Astrocyte (in vitro differentiated cells and primary cell): ENCODE data around the gene MYCN. TPM values are rescaled to one million over a fixed set of nuclear protein-coding genes. Genes with fewer than 3 reads are reported as not detected.

ENCODE experiments used
- DNase-seq: peaks from one replicate; pipeline ENCODE4 v3.0.0-alpha.2; 2010; ENCODE audit warnings: low read depth
- FAIRE-seq: peaks from 2 replicates; lab custom pipeline; 2011; peaks lifted over from hg19 to GRCh38; lab: Jason Lieb, UNC
- H2AFZ ChIP-seq: 2 replicates; pipeline ENCODE4 v1.6.0; 2012; ENCODE audit warnings: low read depth, low read length, inconsistent platforms
- H3K27ac ChIP-seq: 2 replicates; pipeline ENCODE4 v1.5.1; 2011; ENCODE audit warnings: low read depth, low read length, inconsistent platforms
- H3K27me3 ChIP-seq: 2 replicates; pipeline ENCODE4 v1.6.0; 2011; ENCODE audit warnings: low read length, inconsistent platforms; ENCODE audit not compliant: insufficient read depth
- H3K36me3 ChIP-seq: 2 replicates; pipeline ENCODE4 v1.5.1; 2011; ENCODE audit warnings: low read length, inconsistent platforms; ENCODE audit not compliant: insufficient read depth
- H3K4me1 ChIP-seq: 2 replicates; pipeline ENCODE4 v1.5.1; 2011; ENCODE audit warnings: low read length, inconsistent platforms; ENCODE audit not compliant: insufficient read depth
- H3K4me2 ChIP-seq: 2 replicates; pipeline ENCODE4 v1.6.0; 2012; ENCODE audit warnings: low read length, inconsistent platforms
- H3K4me3 ChIP-seq: 2 replicates; pipeline ENCODE4 v1.5.1; 2011; ENCODE audit warnings: low read depth, mild to moderate bottlenecking, low read length, inconsistent platforms; ENCODE audit not compliant: insufficient read depth
- H3K79me2 ChIP-seq: 2 replicates; pipeline ENCODE4 v1.6.0; 2012; ENCODE audit warnings: mild to moderate bottlenecking, low read length, inconsistent platforms; ENCODE audit not compliant: insufficient read depth
- H3K9ac ChIP-seq: 2 replicates; pipeline ENCODE4 v1.6.0; 2012; ENCODE audit warnings: mild to moderate bottlenecking, low read length, inconsistent platforms
- H3K9me3 ChIP-seq: 2 replicates; pipeline ENCODE4 v1.5.1; 2012; ENCODE audit warnings: low read depth, mild to moderate bottlenecking, low read length, inconsistent platforms; ENCODE audit not compliant: insufficient read depth
- H4K20me1 ChIP-seq: 2 replicates; pipeline ENCODE4 v1.6.0; 2012; ENCODE audit warnings: low read length, inconsistent platforms; ENCODE audit not compliant: insufficient read depth
- H3K27ac Mint-ChIP-seq: one replicate; pipeline ENCODE4 v1.8.0; 2021; ENCODE audit warnings: mild to moderate bottlenecking, mixed read lengths; ENCODE audit not compliant: unreplicated experiment
- H3K27me3 Mint-ChIP-seq: one replicate; pipeline ENCODE4 v1.8.0; 2021; ENCODE audit warnings: low read depth, mixed read lengths; ENCODE audit not compliant: unreplicated experiment
- H3K36me3 Mint-ChIP-seq: one replicate; pipeline ENCODE4 v1.8.0; 2021; ENCODE audit warnings: low read depth, mixed read lengths; ENCODE audit not compliant: unreplicated experiment
- H3K4me1 Mint-ChIP-seq: one replicate; pipeline ENCODE4 v1.8.0; 2021; ENCODE audit warnings: low read depth, mixed read lengths; ENCODE audit not compliant: unreplicated experiment
- H3K4me3 Mint-ChIP-seq: one replicate; pipeline ENCODE4 v1.8.0; 2021; ENCODE audit warnings: mild to moderate bottlenecking, moderate library complexity, mixed read lengths; ENCODE audit not compliant: unreplicated experiment
- H3K9me3 Mint-ChIP-seq: one replicate; pipeline ENCODE4 v1.8.0; 2021; ENCODE audit warnings: mild to moderate bottlenecking, mixed read lengths; ENCODE audit not compliant: unreplicated experiment
- EZH2 ChIP-seq: IDR thresholded peaks from 2 replicates; pipeline ENCODE4 v1.6.1; 2012; ENCODE audit warnings: mild to moderate bottlenecking, low read length, inconsistent platforms; ENCODE audit not compliant: insufficient read depth
- total RNA-seq: library from RNA; stranded (reverse); gene quantifications from 2 replicates; pipeline ENCODE4 v1.2.1, GENCODE V29; 2021
- TF ChIP-seq, protein P1 (sequence below): IDR thresholded peaks from 2 replicates; pipeline ENCODE4 v1.5.1; 2011; ENCODE audit warnings: low read depth, mild to moderate bottlenecking, inconsistent platforms, low read length, moderate library complexity; ENCODE audit not compliant: insufficient read depth

The MYCN gene
- total RNA-seq, 1 donor from 2014 or later: 2.6 TPM

DNA sequence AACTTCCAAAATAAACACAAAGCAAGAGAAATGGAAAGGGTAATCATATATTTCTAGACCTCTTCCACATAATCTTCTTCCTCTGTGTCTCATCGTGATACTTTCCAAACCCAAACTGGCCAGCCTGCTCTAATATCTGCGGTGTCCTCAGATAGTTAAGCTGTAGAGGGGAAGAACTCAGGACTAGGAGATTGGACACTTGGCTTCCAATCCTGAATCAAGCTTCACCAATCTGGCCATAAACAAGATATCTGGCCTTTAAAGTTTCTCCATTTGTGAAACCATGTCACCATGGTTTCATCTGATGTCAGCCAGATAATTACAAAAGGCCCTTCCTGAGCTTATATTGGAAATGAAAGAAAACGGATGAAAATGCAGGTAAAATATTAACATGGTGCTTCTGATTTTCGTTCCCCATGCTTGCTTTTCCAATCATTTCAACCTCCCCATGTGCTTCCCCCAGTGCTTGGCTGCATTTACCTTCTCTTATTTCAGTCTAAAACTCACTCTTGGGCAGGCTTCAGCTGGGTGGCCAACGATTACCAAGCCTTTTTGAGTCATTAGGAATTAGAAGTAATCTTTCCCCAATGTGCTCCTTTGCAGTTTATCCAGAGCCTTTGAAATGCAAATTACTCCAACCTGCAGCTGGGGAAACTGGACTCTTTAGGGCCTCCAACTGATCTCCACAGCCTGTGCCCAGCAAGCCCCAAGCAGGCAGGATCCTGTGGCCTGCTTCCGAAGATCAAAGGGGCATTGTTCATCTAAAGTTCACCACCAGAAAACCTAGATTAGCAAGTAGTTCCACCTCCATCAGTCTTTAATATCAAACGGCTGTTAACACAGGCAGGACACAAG is 44.5 kb upstream of the MYCN start:
- H3K36me3 Mint-ChIP-seq: peaks cover 4% of the 10 kb centered on the region
- Histone ChIP-seq H3K4me3 (no peak overlapping the region), H3K36me3 (no peaks in the 10 kb centered on the region), H3K79me2 (no peaks in the 10 kb centered on the region), H4K20me1 (no peaks in the 10 kb centered on the region), H3K4me2 (no peak overlapping the region), H3K27ac (no peak overlapping the region), H3K9ac (no peak overlapping the region), H3K4me1 (no peaks in the 10 kb centered on the region), H2AFZ (no peak overlapping the region), H3K27me3 (no peaks in the 10 kb centered on the region), H3K9me3 (peaks cover 5% of the 10 kb centered on the region)
- TF ChIP-seq EZH2: no peak
- TF ChIP-seq, protein P1, sequence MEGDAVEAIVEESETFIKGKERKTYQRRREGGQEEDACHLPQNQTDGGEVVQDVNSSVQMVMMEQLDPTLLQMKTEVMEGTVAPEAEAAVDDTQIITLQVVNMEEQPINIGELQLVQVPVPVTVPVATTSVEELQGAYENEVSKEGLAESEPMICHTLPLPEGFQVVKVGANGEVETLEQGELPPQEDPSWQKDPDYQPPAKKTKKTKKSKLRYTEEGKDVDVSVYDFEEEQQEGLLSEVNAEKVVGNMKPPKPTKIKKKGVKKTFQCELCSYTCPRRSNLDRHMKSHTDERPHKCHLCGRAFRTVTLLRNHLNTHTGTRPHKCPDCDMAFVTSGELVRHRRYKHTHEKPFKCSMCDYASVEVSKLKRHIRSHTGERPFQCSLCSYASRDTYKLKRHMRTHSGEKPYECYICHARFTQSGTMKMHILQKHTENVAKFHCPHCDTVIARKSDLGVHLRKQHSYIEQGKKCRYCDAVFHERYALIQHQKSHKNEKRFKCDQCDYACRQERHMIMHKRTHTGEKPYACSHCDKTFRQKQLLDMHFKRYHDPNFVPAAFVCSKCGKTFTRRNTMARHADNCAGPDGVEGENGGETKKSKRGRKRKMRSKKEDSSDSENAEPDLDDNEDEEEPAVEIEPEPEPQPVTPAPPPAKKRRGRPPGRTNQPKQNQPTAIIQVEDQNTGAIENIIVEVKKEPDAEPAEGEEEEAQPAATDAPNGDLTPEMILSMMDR: no peak
- FAIRE-seq: no peak
- no peak for DNase-seq
- no peak overlapping the region for H3K4me3 Mint-ChIP-seq
- peaks cover 11% of the 10 kb centered on the region for H3K9me3 Mint-ChIP-seq
- H3K27ac Mint-ChIP-seq: no peak overlapping the region
- H3K4me1 Mint-ChIP-seq: peaks cover 10% of the 10 kb centered on the region
- peaks cover 4% of the 10 kb centered on the region for H3K27me3 Mint-ChIP-seq

DNA sequence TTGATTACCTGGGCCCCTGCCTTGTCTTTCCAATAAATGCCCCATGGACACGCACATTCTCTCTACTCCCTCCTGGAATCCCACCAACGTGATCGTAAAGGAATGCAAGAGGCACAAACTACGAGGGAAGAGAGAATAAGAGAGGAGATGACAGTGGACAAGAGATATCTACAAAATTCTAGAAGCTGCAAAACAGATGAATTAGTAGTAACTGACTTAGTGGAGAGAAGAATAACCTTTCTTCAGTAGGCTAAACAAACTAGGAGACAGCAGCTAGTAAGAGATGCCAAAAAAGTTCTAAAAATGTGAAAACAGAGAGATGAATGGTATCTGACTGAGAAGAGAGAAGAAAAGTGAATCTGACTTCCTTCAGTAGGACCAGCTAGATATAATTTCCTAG is 43.5 kb upstream of the MYCN start:
- peaks cover 11% of the 10 kb centered on the region for H3K9me3 Mint-ChIP-seq
- no peak for FAIRE-seq

More for the DNA sequence above, 43.5 kb upstream of the MYCN start:
- Mint-ChIP-seq H3K4me1 (peaks cover 4% of the 10 kb centered on the region), H3K36me3 (peaks cover 4% of the 10 kb centered on the region), H3K4me3 (no peak overlapping the region), H3K27me3 (peaks cover 4% of the 10 kb centered on the region), H3K27ac (no peak overlapping the region)
- H3K27ac ChIP-seq: no peak overlapping the region
- no peak overlapping the region for H3K4me3 ChIP-seq
- H2AFZ ChIP-seq: no peak overlapping the region
- no peaks in the 10 kb centered on the region for H3K4me1 ChIP-seq
- no peak overlapping the region for H3K4me2 ChIP-seq
- DNase-seq: no peak
- no peaks in the 10 kb centered on the region for H4K20me1 ChIP-seq
- TF ChIP-seq, protein P1: no peak
- TF ChIP-seq EZH2: no peak
- peaks cover 5% of the 10 kb centered on the region for H3K9me3 ChIP-seq
- H3K27me3 ChIP-seq: no peaks in the 10 kb centered on the region
- no peak overlapping the region for H3K9ac ChIP-seq
- no peaks in the 10 kb centered on the region for H3K36me3 ChIP-seq
- no peaks in the 10 kb centered on the region for H3K79me2 ChIP-seq
